AG04449 (cell line): ENCODE results near the gene FRMD4B.

Source experiments
- CTCF ChIA-PET: fragments of 350-600 bp; formaldehyde crosslinking; extraction: SDS; loops from one replicate; lab custom pipeline; 2021; ENCODE audit warnings: antibody characterized with exemption; lab: Yijun Ruan, JAX
- POLR2A ChIA-PET: fragments of 400-600, 350-600 bp; formaldehyde crosslinking; extraction: SDS; loops from one replicate; lab custom pipeline; 2020; ENCODE audit warnings: antibody characterized with exemption, inconsistent platforms; lab: Yijun Ruan, JAX
- DNase-seq: peaks from one replicate; pipeline ENCODE4 v3.0.0-alpha.2; 2010; ENCODE audit warnings: low read depth, low spot score
- H3K4me3 ChIP-seq: 2 replicates; pipeline ENCODE4 v1.5.1; 2011; ENCODE audit warnings: low read depth, mild to moderate bottlenecking, control low read depth, low read length
- CTCF ChIP-seq: IDR thresholded peaks from one replicate; pipeline ENCODE4 v1.5.1; 2011; ENCODE audit warnings: mild to moderate bottlenecking, moderate library complexity, low read length, control low read depth, inconsistent platforms; ENCODE audit not compliant: insufficient read depth; ENCODE audit errors: missing control alignments

Gene FRMD4B

GRCh38 chr3:69409011-69409410, 23.1 kb upstream of the FRMD4B start:
- ChIA-PET CTCF (interaction anchor here (0.8 to 9.5 kb wide), 27 partner anchors 10 to 315 kb away, joined by 3 to 123 read pairs (median 6); partner anchors contain the start of gene FRMD4B), POLR2A (no interaction called here)
- H3K4me3 ChIP-seq = no peak overlapping the region
- DNase-seq = no peak
- TF ChIP-seq CTCF = no peak

GRCh38 chr3:69408542-69408941, 22.7 kb upstream of the FRMD4B start:
- no peak overlapping the region for H3K4me3 ChIP-seq
- ChIA-PET CTCF (interaction anchor here (1.1 to 9.5 kb wide), 16 partner anchors 10 to 303 kb away, joined by 3 to 123 read pairs (median 12); partner anchors contain the start of gene FRMD4B), POLR2A (no interaction called here)
- DNase-seq = no peak
- no peak for TF ChIP-seq CTCF

GRCh38 chr3:69407908-69408307, 22.0 kb upstream of the FRMD4B start:
- POLR2A ChIA-PET = no interaction called here
- DNase-seq = no peak
- H3K4me3 ChIP-seq = no peak overlapping the region
- no peak for TF ChIP-seq CTCF
- CTCF ChIA-PET = interaction anchor here (0.9 to 9.5 kb wide), 7 partner anchors 10 to 303 kb away, joined by 3 to 123 read pairs (median 43); no protein-coding TSS in a partner anchor

- H3K4me3 ChIP-seq = no peak overlapping the region
- TF ChIP-seq CTCF = no peak
- ChIA-PET CTCF (interaction anchor here (1.3 kb wide), 2 partner anchors 19 to 244 kb away, joined by 3 to 5 read pairs; no protein-coding TSS in a partner anchor), POLR2A (no interaction called here)
- DNase-seq = no peak
Observed at GRCh38 chr3:69406163-69406562, 20.3 kb upstream of the FRMD4B start.

- H3K4me3 ChIP-seq = no peak overlapping the region
- no peak for DNase-seq
- no peak for TF ChIP-seq CTCF
- ChIA-PET CTCF (no interaction called here), POLR2A (no interaction called here)
Observed at GRCh38 chr3:69405067-69405466, 19.2 kb upstream of the FRMD4B start.

GRCh38 chr3:69403454-69403853, 17.6 kb upstream of the FRMD4B start:
- CTCF ChIA-PET = interaction anchor here (0.8 to 2.1 kb wide), 4 partner anchors 8 to 24 kb away, joined by 3 to 8 read pairs (median 4); partner anchors contain the start of gene FRMD4B
- TF ChIP-seq CTCF = no peak
- POLR2A ChIA-PET = no interaction called here
- no peak for DNase-seq
- no peak overlapping the region for H3K4me3 ChIP-seq
